HL-60 (cell line): ENCODE measurements around the gene PROK2.

Source experiments
- DNase-seq, 2 experiments: peaks; one replicate each; pipeline ENCODE4 v3.0.0-alpha.2; 2010 to 2020; ENCODE audit warnings: low read depth in 1 of 2, low spot score in 1 of 2
- H3K27ac ChIP-seq: fragments of 250-450 bp; sonication (Bioruptor Pico); replicated peaks from 2 replicates; pipeline ENCODE4 v1.5.1; 2020; ENCODE audit warnings: mild to moderate bottlenecking, moderate library complexity
- H3K27me3 ChIP-seq: fragments of 250-450 bp; sonication (Bioruptor Pico); 2 replicates; pipeline ENCODE4 v1.5.1; 2021; ENCODE audit warnings: mild to moderate bottlenecking, moderate library complexity; ENCODE audit not compliant: insufficient read depth, poor library complexity, severe bottlenecking
- H3K4me3 ChIP-seq: replicated peaks from 2 replicates; pipeline ENCODE4 v1.5.1; 2011; ENCODE audit warnings: mild to moderate bottlenecking, control low read depth, low read length; ENCODE audit not compliant: insufficient read depth
- CTCF ChIP-seq: IDR thresholded peaks from one replicate; pipeline ENCODE4 v1.5.1; 2011; ENCODE audit warnings: low read length, control low read depth, inconsistent platforms; ENCODE audit not compliant: insufficient read depth
- GABPA ChIP-seq: IDR thresholded peaks from 2 replicates; pipeline ENCODE4 v1.6.1; 2012; ENCODE audit warnings: low read depth
- POLR2AphosphoS5 ChIP-seq: IDR thresholded peaks from 2 replicates; pipeline ENCODE4 v1.6.1; 2012; ENCODE audit warnings: low read depth
- REST ChIP-seq: IDR thresholded peaks from 2 replicates; pipeline ENCODE4 v1.6.1; 2012; ENCODE audit warnings: low read depth; ENCODE audit not compliant: insufficient replicate concordance
- SPI1 ChIP-seq: IDR thresholded peaks from 2 replicates; pipeline ENCODE4 v1.6.1; 2012; ENCODE audit warnings: low read depth, mild to moderate bottlenecking, borderline replicate concordance

PROK2 gene

GRCh38 chr3:71783152-71783551 is 1.8 kb downstream of the PROK2 start:
- Histone ChIP-seq H3K27ac (peak overlapping the region; percentile 85), H3K27me3 (no peaks in the 10 kb centered on the region), H3K4me3 (peak overlapping the region; percentile 77)
- no peak for DNase-seq
- TF ChIP-seq REST (no peak), GABPA (no peak), SPI1 (no peak), POLR2AphosphoS5 (no peak), CTCF (no peak)

GRCh38 chr3:71780430-71780829 is 4.5 kb downstream of the PROK2 start:
- Histone ChIP-seq H3K27ac (peak overlapping the region; percentile 85), H3K27me3 (no peaks in the 10 kb centered on the region), H3K4me3 (no peak overlapping the region)
- no peak for TF ChIP-seq GABPA
- no peak for TF ChIP-seq SPI1
- no peak for TF ChIP-seq REST
- TF ChIP-seq CTCF = no peak
- TF ChIP-seq POLR2AphosphoS5 = no peak
- DNase-seq = peak in 1 of 2 experiments; percentile 47

GRCh38 chr3:71779674-71780377 is 5.1 kb downstream of the PROK2 start:
- Histone ChIP-seq H3K4me3 (0 out of 2 replicates have a peak overlapping the region, but pooled peaks have one; percentile 6), H3K27me3 (no peaks in the 10 kb centered on the region), H3K27ac (peak overlapping the region; percentile 85)
- TF ChIP-seq GABPA = peak; percentile 65
- no peak for TF ChIP-seq CTCF
- TF ChIP-seq POLR2AphosphoS5 = peak; percentile 88; the same call in 1 of the 2 replicates
- DNase-seq = peak; percentile 79 to 88

GRCh38 chr3:71778353-71778752 is 6.6 kb downstream of the PROK2 start:
- no peak for DNase-seq
- no peaks in the 10 kb centered on the region for H3K27me3 ChIP-seq
- TF ChIP-seq CTCF (no peak), POLR2AphosphoS5 (no peak), REST (no peak), SPI1 (no peak), GABPA (no peak)
- H3K4me3 ChIP-seq = no peak overlapping the region
- peak overlapping the region; percentile 85 for H3K27ac ChIP-seq
